ENCODE results near the gene UTF1. TPM values are rescaled to one million over a fixed set of nuclear protein-coding genes. Genes with fewer than 3 reads are reported as not detected.
"Not testable (repeated sequence)": the region's sequence is repeated elsewhere in the genome, so short reads cannot be mapped to it uniquely, and the experiment has no call there.

Gene UTF1
- total RNA-seq, 1 donor from 2014 or later = not detected

GRCh38 chr10:133219782-133220181, 10.2 kb upstream of the UTF1 start:
- Mint-ChIP-seq H3K4me3 (peak overlapping the region; percentile 58), H3K4me1 (peaks cover 10% of the 10 kb centered on the region), H3K27ac (no peak overlapping the region), H3K36me3 (no peaks in the 10 kb centered on the region), H3K27me3 (ENCODE audit: low read depth) (peaks cover 58% of the 10 kb centered on the region), H3K9me3 (no peaks in the 10 kb centered on the region)
- TF ChIP-seq CTCF (IDR thresholded peaks at IDR 0.05; ENCODE audit: unreplicated experiment) = no peak
- DNase-seq (ENCODE audit: low spot score in 2 of 2, unreplicated experiment in 2 of 2) = no peak

DNA sequence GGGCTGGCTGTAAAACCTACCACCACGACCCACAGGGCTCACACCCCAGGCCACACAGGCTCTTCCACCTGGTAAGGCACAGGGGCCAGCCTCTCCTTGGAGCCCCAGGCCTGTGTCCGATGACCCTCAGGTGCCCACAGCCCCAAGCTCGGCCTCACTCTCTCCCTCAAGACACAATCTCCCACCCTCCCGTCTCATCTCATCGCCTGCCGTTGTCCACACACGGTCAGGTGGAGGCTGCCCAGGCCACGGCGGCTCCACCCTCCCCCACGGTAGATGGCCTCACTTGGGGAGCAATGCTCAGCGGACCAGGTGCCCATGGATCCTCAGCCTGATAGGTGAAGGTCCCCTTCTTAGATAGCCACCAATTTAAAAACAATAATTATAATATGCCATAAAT, 8.7 kb upstream of the UTF1 start:
- no peak for DNase-seq (ENCODE audit: low spot score in 2 of 2, unreplicated experiment in 2 of 2)
- no peaks in the 10 kb centered on the region for H3K9me3 Mint-ChIP-seq
- no peaks in the 10 kb centered on the region for H3K36me3 Mint-ChIP-seq
- H3K4me3 Mint-ChIP-seq = peak overlapping the region; percentile 52
- no peak overlapping the region for H3K27ac Mint-ChIP-seq
- peaks cover 66% of the 10 kb centered on the region for H3K27me3 Mint-ChIP-seq (ENCODE audit: low read depth)
- H3K4me1 Mint-ChIP-seq = peaks cover 17% of the 10 kb centered on the region
- TF ChIP-seq CTCF (IDR thresholded peaks at IDR 0.05; ENCODE audit: unreplicated experiment) = no peak

- DNase-seq (ENCODE audit: low spot score in 2 of 2, unreplicated experiment in 2 of 2); H3K9me3 Mint-ChIP-seq; H3K36me3 Mint-ChIP-seq; H3K27ac Mint-ChIP-seq; H3K4me3 Mint-ChIP-seq: not testable (repeated sequence)
- H3K4me1 Mint-ChIP-seq = peaks cover 17% of the 10 kb centered on the region
- peaks cover 66% of the 10 kb centered on the region for H3K27me3 Mint-ChIP-seq (ENCODE audit: low read depth)
Measured at GRCh38 chr10:133221756-133222155, 8.3 kb upstream of the UTF1 start.

DNA sequence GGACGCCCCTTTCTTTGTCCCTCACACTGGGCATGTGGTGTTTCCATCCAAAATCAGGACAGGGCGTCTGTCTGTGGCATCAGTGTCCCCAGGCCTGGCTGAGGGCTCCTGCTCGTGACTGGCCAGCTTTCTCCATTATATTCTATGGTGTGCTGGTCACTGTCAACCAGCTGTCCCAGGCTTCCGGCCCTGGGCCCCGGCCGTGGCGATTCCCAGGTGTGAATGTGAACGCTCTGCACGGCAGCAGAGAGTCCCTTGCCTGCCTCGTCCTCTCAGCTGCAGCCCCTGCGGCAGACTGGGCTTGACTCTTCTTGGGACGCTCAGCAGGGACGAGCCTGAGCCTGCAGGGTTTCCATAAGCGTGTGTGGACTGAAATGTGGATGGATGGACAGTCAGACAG, 5.9 kb upstream of the UTF1 start:
- no peak for DNase-seq (ENCODE audit: low spot score in 2 of 2, unreplicated experiment in 2 of 2)
- TF ChIP-seq CTCF (IDR thresholded peaks at IDR 0.05; ENCODE audit: unreplicated experiment) = no peak
- H3K4me1 Mint-ChIP-seq = peaks cover 19% of the 10 kb centered on the region
- H3K27ac Mint-ChIP-seq = no peak overlapping the region
- peaks cover 72% of the 10 kb centered on the region for H3K27me3 Mint-ChIP-seq (ENCODE audit: low read depth)
- H3K36me3 Mint-ChIP-seq = no peaks in the 10 kb centered on the region
- H3K9me3 Mint-ChIP-seq = no peaks in the 10 kb centered on the region
- H3K4me3 Mint-ChIP-seq = no peak overlapping the region

GRCh38 chr10:133224756-133225372, 5.2 kb upstream of the UTF1 start:
- Mint-ChIP-seq H3K27ac (peak overlapping the region; percentile 85), H3K4me1 (peaks cover 21% of the 10 kb centered on the region), H3K36me3 (no peaks in the 10 kb centered on the region), H3K27me3 (ENCODE audit: low read depth) (peaks cover 71% of the 10 kb centered on the region), H3K9me3 (no peaks in the 10 kb centered on the region), H3K4me3 (no peak overlapping the region)
- TF ChIP-seq CTCF (IDR thresholded peaks at IDR 0.05; ENCODE audit: unreplicated experiment) = no peak
- DNase-seq (ENCODE audit: low spot score in 2 of 2, unreplicated experiment in 2 of 2) = no peak

GRCh38 chr10:133225707-133226191, 4.3 kb upstream of the UTF1 start:
- Mint-ChIP-seq H3K4me1 (peaks cover 21% of the 10 kb centered on the region), H3K9me3 (no peaks in the 10 kb centered on the region), H3K4me3 (no peak overlapping the region), H3K27me3 (ENCODE audit: low read depth) (peaks cover 72% of the 10 kb centered on the region), H3K36me3 (no peaks in the 10 kb centered on the region), H3K27ac (no peak overlapping the region)
- DNase-seq (ENCODE audit: low spot score in 2 of 2, unreplicated experiment in 2 of 2) = no peak
- TF ChIP-seq CTCF (IDR thresholded peaks at IDR 0.05; ENCODE audit: unreplicated experiment) = no peak

Data from mesothelial cell of epicardium (in vitro differentiated cells).